Astrocyte of the hippocampus (primary cell): ENCODE results near the gene RYR3.
A peak's percentile ranks its signal among the peaks of the same experiment; 100 is the strongest.

ENCODE experiments used
- DNase-seq: peaks from one replicate; pipeline ENCODE4 v3.0.0; 2011; ENCODE audit warnings: low read depth, low spot score

RYR3 gene

DNA sequence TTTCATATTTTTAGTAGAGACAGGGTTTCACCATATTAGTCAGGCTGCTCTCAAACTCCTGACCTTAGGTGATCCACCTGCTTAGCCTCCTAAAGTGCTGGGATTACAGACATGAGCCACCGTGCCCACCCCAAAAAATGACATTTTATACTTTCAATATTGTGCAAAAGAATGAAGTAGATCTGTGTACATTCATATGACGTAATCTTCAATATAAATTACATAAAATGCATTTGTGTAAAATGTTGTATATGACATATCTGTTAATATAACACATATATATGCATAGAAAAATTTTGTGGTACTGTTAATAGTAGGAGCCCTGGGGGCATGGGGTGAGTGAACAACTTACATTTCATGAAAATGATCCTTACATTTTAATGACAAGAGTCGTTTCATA is 71.7 kb downstream of the RYR3 start:
- no peak for DNase-seq

DNA sequence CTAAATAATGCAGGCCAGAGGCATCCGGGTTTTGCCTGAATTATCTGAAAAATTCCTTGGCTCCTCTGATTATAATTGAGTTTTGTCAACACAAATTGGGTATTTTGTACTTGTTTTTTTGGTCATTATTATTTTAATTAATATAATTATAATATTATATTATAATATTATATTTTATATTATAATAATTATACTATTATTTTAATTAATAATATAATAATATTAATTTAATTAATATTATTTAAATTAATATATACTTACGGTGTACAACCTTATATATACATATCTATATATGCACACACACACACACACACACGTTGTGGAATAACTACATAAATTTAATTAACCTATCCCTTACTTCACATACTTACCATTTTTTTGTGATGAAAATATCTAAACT is 73.5 kb downstream of the RYR3 start:
- DNase-seq, result no peak

- no peak for DNase-seq
Measured at GRCh38 chr15:33392453-33392852, 81.7 kb downstream of the RYR3 start.

DNA sequence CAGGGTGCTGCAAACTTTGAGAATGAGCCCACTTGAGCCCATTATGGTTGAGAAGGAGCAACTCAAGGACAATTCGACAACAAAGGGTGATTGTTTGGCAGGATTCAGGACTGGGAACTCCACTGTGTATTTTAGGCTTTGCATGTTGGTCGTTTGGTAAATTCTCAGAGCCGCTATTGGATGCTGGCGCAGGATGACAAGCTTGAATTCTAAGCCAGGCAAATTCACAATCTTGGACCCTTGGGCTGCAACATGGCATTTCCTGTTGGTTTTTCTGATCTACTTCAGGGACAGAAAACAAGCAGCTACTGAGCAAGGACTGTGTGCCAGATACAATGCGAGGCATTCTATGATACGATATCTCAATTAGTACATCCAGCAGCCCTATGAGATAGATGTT is 82.8 kb downstream of the RYR3 start:
- DNase-seq, result no peak

DNA sequence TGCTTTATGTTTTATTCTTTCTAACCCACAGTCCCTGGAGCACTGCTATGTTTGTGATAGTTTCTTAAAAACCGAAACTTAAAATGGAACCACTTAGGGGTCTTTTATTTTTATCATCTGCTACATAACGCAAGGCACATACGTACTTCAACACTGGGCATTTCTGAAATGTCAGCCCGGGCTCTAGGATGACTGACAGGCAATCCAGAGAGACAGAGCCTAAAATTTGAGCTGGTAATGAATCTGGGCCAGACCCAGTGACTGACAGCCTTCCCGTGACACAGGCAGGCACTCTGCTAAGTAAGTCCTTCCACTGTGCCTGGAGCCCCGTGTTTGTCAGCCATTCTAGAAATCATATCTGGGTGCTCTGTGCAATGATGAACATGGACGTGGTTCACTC is 84.6 kb downstream of the RYR3 start:
- DNase-seq, result no peak

- DNase-seq, result no peak
Measured at GRCh38 chr15:33395846-33396245, 85.1 kb downstream of the RYR3 start.

- DNase-seq, result no peak
Measured at GRCh38 chr15:33396475-33396874, 85.7 kb downstream of the RYR3 start.

GRCh38 chr15:33398555-33398954 is 87.8 kb downstream of the RYR3 start:
- no peak for DNase-seq

GRCh38 chr15:33400941-33401340 is 90.2 kb downstream of the RYR3 start:
- no peak for DNase-seq

DNA sequence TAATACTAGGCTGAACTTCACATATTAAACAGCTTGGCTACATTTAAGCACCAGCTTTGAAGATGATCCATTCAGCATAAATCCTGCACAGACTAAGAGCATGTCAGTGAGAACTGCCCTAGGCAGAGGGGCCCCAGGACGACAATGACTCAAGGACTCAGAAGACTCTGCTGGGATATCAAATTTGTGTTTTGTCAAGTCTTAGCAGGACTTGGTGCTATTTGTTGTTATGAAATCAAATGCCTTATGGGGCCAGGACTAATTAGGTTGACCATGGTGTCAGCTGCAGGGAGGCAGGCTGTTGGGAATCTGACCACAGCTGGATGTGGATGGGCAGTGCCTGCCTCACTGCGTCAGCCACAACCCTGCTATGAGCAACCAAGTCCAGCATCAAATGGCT is 91.8 kb downstream of the RYR3 start:
- no peak for DNase-seq

GRCh38 chr15:33405096-33405495 is 94.3 kb downstream of the RYR3 start:
- DNase-seq, result peak; percentile 5

GRCh38 chr15:33411596-33412540 is 101.1 kb downstream of the RYR3 start:
- no peak for DNase-seq

DNA sequence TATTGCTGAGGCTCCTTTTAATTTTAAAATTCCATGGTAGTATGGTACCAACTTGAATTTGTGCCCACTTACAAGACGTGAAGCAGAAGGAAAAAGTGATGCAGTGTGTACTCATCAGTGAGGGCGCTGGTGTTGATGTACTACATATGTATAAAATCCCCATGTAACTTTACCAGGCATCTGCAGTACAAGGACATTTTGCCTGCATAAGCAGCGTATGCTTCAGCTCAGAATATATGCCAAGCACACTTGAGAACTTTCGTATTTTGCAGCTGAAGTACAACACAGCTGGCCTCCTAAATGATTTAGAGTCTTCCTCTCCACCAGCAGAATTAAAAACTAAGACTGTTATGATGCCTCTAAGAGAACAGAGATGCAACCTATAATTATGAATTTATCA is 108.9 kb downstream of the RYR3 start:
- DNase-seq, result no peak

- DNase-seq, result no peak
Measured at GRCh38 chr15:33424025-33424424, 113.3 kb downstream of the RYR3 start.

DNA sequence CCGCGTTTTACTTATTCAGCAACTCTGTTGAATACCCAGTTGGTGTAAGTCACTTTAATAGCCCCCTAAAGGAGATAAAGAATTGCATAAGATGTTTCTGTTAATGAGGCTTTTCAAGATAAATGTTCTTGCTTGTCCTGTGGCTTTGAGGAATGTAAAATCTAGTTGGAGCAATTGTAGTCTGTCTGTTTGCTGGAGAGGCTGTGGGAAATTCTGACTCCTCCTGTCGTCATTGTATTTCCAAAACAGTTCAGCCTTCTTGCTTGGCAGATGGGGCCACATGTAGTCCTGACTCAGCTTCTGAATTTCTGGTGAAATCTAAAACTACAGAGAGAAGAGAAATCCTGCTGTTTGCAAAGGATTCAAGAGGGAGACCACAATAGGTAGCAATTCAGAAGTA is 114.4 kb downstream of the RYR3 start:
- DNase-seq, result peak; percentile 67

DNA sequence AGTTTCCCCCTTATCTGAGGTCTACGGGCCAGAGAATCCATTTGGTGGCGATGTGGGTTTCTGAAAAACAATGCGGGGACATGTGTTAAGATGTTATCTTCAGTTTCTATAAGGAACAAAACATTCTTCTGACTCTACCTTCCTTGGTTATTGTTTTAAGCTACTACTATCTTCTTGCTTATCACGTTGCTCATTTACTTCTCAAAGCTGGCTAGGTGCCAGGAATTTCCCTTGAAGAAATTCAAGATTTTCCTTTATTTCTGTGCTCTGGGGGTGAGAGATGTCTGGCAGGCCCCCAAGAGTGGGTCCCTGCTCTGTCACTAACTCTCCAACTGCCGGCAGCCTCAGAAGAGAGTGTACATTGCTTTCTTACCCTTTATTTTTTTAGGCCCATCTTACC is 119.8 kb downstream of the RYR3 start:
- DNase-seq, result no peak

DNA sequence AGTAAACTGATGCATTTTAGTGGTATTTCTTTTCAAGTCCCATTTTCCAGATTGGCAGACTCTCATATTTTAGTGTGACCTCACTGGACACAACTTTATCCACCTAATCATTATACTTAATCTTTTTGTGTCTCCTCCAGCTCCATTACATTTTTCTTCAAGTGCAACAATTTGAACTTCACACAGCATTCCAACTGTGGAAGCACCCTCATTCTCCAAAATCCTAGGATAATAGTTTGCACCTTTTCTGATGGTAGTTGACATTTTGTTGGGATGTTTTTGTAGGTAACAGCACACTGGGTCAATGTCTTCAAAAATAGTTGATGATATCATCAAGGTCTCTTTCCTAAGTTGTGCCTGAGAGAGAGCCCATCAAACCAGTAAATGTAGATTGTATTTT is 123.1 kb downstream of the RYR3 start:
- DNase-seq, result no peak

- DNase-seq, result no peak
Measured at GRCh38 chr15:33438396-33438795, 127.6 kb downstream of the RYR3 start.

DNA sequence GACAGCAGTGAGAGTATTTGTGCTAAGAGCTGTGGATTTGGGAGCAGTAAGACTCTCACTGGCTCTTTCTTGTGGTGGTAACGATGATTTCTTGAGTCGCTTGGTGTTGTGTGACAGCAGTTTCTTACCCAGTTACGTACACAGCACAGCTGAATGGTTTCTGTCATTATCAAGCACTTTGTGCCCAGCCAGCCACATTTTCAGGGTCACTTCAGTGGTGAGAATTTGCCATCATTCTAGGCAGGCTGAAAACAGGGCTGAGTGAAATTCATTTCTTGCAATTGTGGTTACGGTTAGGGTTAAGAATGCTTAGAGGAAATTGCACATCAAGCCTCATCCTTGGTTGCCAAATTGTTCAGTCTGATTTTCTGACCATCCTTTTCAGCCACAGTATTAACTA is 130.1 kb downstream of the RYR3 start:
- DNase-seq, result no peak

- no peak for DNase-seq
Measured at GRCh38 chr15:33442449-33442848, 131.7 kb downstream of the RYR3 start.

DNA sequence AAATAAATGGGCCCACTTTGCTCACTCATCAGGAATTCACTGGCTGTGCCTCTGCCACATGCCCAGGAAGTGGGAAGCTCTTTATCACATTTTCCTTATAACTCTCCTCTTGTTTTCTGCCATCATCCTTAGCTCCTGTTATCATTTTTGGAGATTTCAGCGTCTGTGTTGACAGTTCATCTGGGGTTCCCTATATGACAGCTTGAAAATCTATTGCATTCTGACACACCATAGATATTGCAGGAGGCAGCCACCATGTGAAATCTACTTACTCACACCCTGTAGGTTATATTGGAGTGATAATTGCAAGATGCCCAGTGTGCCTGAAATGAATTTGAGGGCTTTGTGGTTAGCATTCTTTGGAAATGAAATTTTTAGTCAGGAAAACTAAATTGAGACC is 132.9 kb downstream of the RYR3 start:
- no peak for DNase-seq

DNA sequence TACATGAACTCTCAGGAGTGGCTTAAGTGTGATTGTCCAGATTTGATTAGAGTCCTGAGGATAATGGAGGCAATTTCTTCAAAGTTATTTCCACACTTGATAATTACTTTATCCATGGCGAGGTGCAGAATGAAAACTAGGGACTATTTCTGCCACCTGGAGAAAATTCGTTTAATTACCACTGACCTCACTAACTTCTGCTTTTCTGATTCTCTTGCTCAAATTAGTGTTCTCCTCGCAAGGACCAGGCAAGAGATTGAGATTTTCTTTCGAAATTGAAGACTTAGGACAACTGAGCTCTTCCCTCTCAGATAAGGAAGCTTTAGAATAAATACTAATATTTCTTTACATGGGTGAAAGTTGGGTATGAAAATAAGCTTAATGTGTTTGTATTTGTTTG is 135.2 kb downstream of the RYR3 start:
- no peak for DNase-seq

- no peak for DNase-seq
Measured at GRCh38 chr15:33448151-33448550, 137.4 kb downstream of the RYR3 start.
